Cerebellar cortex (tissue), 1 donor: ENCODE measurements around the gene MOB3A.
A peak's percentile ranks its signal among the peaks of the same experiment; 100 is the strongest.
"Not testable (repeated sequence)": the region's sequence is repeated elsewhere in the genome, so short reads cannot be mapped to it uniquely, and the experiment has no call there.

ENCODE experiments used
- DNase-seq: peaks from one replicate; pipeline ENCODE4 v3.0.0-alpha.2; 2015; ENCODE audit warnings: low spot score

The MOB3A gene

DNA sequence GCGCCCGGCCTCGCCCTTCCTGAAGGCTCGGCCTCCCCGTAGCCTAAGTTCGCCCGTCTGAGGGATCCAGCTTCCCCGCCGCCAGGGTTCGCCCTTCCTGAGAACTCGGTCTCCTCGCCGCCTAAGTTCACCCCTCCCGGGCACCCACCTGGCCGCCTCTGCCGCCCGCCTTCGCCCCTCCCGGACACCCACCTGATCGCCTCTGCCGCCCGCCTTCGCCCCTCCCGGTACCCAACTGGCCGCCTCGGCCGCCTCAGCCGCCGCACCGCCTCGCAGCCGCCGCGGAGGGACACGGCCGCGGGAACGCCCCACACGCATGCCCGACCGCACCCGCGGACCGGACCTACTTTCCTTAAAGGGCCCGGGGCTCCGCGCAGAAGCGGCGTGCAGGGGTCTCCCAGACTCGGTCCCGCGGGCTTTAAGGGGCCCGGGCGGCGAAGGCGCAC lies at the start of gene MOB3A:
TSS of gene MOB3A (minus strand) at position 293 of the 446 bp plus-strand sequence. CDS start 17,766 bp downstream, outside the sequence.
- no peak for DNase-seq

DNA sequence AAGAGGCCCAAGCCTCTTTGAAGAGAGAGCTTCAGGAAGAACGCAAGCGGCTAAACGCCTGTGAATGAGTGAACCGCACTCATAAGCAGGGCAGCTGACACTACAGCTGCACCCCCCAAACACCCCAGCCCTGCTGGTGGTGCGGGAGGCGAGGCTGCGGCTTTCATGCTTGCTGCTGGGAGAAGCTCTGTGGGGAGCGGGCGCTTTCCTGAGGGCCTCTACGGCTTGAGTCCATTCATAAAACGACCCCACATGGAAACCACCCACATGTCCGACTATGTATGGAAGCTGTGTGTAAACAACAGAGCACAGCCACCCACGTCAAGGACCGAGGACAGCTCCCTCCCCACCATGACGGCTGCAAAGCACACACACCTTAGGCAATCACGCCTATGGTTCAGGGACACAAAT lies 49.7 kb upstream of the MOB3A start:
- DNase-seq, result no peak

DNA sequence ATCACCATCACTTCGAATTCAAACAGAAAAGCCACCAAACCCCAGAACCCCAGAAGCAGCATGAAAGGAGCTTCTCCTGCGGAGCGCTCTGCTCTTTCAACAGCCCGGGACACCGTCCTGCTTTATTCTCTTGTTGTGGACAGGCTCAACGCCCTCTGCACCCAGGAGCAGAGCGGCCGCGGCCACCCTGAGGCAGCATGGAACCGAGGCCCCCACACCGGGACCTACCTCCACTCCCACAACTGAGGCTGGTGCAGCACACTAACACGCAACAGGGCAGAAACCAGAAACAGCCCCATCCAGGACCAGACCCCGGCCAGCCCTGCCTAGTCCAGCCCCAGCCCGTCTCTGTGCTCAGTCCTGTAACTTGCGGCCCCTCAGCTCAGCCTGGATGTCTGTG lies 48.1 kb upstream of the MOB3A start:
- DNase-seq, result no peak

DNA sequence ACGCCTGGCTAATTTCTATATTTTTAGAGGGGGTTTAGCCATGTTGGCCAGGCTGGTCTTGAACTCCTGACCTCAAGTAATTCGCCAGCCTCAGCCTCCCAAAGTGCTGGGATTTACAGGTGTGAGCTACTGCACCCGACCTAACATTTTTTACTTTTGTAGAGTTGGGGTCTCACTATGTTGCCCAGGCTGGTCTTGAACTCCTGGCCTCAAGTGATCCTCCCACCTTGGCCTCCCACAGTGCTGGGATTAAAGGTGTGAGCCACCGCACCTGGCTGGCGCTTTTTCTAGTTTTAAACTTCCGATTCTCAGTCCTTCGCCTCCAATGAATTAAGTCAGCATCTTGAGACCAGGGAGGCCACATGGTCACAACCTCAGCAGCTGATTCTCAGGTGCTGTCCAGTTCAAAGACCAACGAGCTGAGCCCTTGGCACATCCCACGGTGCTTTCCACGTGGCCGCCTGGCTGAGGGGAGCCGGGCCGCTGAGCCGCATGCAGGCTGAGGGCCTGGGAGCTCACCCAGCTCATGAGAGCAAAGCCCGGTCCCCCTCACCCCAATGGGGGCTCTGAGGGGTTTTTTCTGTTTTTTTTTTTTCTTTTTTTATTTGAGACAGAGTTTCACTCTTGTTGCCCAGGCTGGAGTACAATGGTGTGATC lies 46.2 kb upstream of the MOB3A start:
- DNase-seq, result no peak

DNA sequence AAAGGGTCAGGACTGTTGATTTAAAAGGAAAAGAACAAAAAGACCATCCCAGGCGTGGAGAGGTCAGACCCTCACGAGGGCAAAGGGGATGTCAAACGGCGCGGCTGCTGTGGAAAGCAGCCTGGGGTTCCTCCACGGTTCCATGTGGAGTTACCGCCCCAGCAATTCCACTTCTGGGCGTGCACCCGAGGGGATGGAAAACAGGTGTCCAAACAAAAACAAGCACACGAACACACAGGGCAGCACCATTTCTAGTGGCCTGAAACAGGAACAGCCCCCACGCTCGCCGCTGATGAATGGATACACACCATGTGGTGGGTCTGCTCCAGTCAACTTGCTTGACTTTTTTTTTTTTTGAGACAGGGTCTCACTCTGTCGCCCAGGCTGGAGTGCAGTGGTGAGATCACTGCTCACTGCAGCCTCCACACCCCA lies 44.0 kb upstream of the MOB3A start:
- DNase-seq, result no peak

DNA sequence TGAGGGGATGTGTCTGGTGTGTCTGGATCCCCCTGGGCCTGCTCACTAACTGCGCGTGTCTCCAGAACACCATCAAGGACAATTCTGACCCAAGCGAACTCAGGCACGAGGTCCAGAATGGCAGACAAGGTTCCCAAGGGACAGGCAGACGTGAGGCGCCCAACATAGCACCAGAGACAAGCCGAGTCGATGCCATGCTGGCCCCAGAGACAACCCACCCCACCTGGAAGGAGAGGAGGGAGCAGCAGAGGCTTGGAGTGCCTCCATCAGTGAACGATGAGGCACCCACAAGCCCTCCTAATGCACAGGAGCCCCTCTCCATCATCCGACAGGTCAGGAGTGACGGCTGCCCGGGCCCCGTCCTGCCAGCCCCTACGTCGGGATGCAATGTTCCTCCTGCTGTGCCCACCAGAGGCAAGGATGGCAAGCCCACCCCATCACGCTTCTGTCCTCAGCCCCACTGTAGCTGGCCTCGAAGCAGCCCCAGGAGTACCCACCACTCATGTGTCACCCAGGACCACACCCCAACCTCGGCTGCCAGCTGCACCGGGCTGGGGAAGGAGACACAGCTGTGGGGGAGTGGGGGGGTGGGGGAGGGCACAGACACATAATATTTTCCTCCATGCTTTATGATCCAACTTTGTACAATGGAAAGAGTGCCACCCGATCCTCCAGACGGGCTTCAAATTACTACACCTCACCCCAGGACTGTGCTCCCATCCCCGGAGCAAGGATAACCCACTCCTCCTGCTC lies 43.4 kb upstream of the MOB3A start:
- no peak for DNase-seq

DNA sequence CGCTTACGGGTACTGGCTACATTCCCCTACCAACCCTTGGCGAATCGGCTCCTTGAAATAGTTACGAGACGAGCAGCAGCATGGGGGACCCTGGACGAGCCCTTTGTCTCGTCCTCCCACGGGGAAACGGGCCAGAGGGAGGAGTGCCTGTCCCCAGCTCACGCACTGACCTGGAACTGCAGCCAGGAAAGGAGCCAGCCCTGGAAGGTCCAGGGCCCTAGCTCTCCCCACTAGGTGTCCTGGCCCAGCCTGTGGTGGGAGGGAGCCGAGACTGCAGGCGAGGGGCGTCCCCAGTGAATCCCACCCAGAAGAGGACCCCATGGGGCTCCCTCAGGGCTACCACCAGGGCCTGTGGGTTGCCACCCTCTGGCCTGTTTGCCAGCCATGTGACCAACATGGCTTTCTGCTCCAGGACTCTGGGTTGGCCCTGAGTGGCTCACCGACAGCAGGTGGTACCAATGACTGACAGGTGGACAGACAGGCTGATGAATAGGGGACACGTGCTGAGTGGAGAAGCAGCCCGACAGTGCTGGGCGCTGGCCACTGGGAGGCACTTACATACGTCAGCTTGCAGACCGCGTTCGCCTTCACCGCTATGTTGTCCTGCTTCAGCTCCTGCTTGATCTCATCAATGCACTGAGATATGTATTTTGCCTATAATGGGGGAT lies 42.1 kb upstream of the MOB3A start:
- peak; percentile 37 for DNase-seq

DNA sequence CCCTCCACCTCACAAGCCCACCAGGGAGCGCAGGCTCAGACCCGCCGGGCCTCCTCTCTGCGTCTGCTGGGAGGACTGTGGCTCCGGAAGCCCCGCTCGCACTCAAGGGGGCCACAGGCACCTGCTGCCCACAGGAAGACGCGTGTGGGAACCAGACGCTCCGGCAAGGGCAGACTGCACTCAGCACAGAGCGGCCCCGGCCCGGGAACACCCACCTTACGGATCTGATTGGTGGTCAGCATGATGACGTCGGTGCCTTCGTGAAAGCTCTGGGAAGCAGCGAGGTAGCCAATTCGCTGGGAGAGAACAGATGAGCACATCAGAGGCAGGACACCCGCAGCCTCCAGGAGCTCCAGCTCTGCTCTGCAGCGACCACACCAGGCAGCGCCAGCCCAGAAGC lies 40.7 kb upstream of the MOB3A start:
- DNase-seq, result no peak

DNA sequence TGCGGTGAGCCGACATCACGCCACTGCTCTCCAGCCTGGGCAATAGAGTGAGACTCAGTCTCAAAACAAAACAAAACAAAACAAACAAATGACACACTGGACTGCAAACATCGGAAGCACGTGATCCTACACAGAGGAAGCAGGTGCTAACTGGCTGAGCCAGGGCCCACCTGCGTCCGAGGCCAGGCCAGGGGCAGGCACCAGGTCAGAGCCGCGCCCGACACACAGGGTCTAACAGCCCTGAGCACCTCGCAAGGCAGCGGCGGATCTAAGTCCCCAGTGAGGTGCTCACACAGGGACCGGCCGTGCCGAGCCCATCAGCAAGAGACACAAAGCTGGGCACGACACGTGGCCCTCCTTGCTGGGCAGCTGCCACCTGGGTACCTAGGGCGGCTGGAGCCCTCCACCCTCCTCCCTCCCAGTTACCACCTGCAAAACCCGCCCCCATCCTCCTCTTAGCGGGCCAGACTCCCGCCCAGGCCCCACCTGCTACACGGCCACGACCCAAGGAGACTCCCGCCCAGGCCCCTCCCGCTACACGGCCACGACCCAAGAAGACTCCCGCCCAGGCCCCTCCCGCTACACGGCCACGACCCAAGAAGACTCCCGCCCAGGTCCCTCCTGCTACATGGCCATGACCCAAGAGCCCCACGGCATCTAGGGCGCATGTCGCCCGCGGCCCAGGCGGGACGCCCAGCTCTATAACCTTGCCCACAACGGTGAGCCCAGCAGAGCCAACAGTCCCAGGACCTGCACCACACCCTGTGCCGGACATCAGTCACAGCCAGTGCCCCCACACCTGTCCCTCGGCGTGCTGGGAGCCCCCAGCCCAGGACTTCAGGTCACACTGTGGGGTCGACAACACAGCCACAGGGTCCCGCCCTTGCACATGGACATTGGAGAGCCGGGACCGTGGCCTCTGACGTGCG lies 39.6 kb upstream of the MOB3A start:
- DNase-seq, result no peak

DNA sequence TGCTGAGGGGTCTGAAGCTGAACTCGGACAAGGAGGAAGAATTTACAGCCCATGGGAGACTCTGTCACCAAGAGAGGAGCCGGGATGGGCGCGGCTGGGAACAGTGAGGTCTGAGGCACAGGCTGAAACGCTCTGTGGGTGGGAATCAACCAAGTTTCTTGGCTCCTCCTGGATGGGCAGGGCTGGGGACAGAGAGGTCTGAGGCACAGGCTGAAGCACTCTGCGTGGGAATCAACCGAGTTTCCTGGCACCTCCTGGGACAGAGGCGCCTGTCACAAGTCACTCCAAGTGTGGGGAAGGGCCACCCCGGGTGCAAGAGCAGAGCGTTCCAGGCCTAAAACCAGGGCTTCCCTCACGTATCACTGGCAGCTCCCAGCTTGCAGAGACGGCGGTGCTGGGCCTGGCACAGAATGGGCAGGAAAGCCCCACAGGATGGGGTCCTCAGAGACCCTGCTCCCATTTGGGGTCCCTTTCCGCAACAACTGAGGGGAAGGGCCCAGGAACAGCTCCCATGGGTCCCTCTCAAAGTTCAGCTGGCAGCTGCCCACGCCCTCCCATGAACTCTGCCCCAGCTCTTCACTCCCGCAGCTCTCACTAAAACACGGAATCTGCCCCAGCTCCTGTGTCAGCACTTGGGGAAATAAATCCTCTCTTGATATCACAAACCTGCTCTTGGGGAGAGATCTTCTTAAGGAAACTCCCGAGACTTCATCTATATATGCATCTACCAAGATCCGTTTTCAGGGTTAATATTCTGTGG lies 36.8 kb upstream of the MOB3A start:
- no peak for DNase-seq

DNA sequence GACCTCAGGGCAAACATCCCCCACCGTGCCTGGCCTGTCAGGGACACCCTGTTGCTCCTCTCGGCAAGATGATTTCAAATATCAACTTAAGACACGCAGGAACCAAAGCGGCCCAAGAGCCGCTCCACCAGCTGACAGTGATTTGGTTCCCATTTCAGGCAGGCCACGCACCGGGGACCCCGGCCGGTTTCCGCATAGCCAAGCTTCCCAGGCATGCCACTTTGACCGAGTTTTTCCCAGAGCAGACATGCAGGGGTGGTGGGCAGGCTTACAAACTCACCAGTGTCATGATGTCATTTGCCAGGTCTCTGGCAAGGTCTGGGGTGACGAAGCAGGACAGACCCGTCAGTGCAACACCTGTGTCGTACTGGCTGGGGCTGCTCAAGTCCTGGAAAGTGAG lies 36.1 kb upstream of the MOB3A start:
- no peak for DNase-seq

DNA sequence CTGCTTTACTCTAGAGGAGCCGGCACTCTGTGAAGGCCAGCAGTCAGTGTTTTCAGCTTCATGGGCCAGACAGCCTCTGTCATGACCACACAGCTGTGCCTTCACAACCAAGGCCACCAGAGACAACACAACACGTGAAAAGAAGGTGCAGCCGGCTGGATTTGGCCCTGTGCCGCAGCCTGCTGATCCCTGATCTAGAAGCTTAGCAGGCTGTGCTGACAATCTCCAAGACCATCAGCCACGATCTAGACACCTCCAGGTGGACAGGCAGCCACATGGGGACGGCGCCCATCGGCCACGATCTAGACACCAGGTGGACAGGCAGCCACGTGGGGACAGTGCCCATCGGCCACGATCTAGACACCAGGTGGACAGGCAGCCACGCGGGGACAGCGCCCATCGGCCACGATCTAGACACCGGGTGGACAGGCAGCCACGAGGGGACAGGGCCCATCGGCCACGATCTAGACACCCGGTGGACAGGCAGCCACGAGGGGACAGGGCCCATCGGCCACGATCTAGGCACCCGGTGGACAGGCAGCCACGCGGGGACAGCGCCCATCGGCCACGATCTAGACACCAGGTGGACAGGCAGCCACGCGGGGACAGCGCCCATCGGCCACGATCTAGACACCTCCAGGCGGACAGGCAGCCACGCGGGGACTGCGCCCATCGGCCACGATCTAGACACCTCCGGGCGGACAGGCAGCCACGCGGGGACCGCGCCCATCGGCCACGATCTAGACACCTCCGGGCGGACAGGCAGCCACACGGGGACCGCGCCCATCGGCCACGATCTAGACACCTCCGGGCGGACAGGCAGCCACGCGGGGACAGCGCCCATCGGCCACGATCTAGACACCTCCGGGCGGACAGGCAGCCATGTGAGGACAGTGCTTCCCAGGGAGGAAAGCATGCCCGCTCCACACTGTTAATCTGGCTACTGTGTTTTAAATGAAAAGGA lies 35.2 kb upstream of the MOB3A start:
- DNase-seq, result not testable (repeated sequence)

DNA sequence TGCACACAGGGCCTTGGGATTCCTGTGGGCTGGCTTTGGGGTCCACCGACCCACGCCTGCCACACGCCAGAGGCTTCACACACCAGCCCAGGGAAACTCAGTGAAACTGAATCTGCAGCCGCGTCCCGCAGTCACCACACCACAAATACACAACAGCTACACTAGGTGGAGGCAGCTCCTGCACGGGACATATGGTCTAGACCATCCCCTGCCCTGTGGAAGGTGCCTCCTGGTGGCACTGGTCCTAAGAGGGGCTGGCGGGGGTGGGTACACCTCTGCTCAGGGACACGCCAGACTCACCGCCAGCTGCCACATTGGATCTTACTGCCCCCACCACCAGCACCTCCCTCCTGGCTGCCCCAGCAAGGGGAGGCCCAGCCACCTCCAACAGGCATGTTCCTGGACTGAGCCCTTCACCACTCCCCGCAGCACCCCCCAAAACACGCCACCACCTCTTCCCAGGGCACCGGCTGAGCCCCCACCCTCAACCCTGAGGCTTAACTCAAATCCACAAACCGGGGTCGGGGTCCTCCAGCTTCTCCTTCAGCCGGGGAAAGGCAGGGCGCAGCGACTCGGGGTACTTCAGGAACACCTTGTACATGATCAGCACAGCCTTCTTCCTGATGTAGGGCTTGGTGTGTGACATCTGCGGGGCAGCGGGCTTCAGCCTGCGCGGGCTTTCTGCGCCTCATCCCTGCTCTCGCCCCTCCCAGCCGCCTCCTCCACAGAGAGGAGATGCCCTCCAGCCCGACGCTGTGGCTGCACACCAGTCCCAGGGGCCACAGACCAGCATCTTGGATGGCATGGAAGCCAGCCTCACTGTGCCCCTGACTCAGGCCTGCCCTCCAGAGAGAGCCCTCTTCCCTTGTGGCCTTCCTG lies 34.0 kb upstream of the MOB3A start:
- no peak for DNase-seq

DNA sequence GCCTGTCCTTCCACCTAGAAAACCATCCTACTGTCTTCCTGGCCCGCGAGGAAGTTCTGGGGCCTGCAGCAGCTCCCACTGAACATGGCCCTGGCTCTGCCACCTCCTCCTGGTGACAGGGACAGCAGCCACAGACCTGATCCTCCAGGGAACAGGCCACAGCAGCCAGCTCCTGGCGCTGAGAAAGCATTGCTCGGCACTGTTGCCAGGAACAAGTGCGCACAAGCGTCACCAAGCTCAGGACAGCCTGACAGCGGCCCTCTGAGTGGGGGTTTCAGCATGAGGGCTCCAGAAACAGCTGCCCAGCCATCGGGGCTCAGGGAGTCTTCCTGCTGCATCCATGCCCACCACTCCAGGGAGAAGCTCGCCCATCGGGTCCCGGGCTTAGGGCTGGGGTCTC lies 33.4 kb upstream of the MOB3A start:
- DNase-seq, result no peak

DNA sequence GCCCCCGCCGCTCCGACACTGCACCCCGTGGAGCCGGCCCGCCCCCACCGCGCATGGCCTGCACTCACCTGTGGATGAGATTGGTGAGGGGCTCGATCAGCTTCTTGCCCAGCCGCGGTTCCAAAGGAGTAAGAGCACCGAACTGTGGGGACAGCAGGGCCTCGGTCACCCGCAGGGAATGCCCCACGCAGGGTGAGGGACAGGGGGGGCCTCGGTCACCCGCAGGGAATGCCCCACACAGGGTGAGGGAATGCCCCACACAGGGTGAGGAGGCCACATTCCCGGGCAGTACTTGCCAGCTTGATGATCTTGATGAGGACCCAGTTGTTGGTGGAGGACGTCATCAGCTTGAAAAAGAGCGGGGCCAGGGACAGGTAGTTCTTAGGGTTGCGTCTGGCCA lies 32.9 kb upstream of the MOB3A start:
- no peak for DNase-seq

DNA sequence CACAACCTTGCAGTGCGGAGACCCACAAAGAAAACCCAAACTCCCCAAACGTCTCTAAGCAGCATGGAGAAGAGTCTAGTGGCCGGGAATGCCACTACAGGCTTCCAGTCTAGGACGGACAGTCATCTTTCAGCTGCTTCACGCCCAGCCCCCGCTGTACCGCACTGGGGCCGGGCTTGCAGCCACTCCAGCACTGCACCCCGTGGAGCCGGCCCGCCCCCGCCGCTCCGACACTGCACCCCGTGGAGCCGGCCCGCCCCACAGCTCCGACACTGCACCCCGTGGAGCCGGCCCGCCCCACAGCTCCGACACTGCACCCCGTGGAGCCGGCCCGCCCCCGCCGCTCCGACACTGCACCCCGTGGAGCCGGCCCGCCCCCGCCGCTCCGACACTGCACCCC lies 32.1 kb upstream of the MOB3A start:
- not testable (repeated sequence) for DNase-seq

DNA sequence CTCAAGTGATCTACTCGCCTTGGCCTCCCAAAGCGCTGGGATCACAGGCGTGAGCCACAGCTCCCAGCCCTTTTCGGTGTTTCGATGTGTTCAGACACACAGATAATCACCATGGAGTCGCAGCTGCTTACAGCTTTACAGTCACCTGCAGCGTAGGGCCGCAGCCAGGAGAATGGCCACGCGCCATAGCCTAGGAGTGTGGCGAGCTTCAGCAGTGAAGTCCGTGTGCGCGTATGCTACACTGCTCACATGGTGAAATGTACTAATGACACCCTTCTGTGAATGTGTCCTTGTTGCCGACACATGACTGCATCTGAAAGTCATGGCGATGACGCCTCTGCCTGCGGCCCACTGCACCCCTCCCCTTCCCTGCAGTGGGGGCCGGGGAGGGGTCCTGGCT lies 31.6 kb upstream of the MOB3A start:
- no peak for DNase-seq

DNA sequence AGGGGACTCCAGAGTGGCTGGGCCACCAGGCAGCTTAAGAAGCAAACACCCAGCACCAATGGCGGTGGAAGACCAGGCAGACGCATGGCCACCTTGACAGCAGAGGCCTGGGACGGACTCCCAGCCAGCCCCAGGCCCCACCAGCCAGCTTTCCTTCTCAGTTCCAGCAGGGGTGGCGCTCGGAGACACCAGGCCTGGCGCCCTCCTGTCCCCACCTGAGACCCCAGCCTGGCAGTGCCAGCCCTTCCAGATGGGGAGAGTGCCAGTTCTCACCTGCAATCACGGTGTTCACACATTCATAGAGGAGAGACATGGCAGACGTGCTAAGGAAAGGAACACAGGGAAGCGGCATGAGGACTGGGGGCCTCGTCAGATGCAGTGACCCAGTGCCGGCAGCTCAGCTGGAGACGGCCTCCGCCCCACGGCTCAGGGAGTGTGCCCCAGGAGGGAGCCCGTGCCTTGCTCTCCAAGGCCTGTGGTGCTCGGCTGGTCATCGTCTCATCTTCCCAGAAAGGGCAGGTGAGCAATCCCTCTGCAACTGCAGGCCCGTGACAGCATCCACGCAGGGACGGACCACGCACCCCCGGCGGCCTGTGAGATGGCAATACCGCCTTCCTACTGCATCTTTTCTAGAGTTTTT lies 30.9 kb upstream of the MOB3A start:
- DNase-seq, result no peak
